Testis (tissue), 3 donors: ENCODE results near the gene VTCN1. TPM values are rescaled to one million over a fixed set of nuclear protein-coding genes. Genes with fewer than 3 reads are reported as not detected.
"Not testable (repeated sequence)": the region's sequence is repeated elsewhere in the genome, so short reads cannot be mapped to it uniquely, and the experiment has no call there.

ENCODE experiments used
- DNase-seq: peaks from one replicate; pipeline ENCODE4 v3.0.0-alpha.2; 2019
- H3K27ac ChIP-seq, 2 donors: fragments of 200-600 bp; sonication (generic); one replicate each; pipeline ENCODE4 v1.5.1; 2019
- H3K27me3 ChIP-seq: fragments of 200-600 bp; sonication (generic); one replicate; pipeline ENCODE4 v1.5.1; 2019
- H3K36me3 ChIP-seq: fragments of 200-600 bp; sonication (generic); one replicate; pipeline ENCODE4 v1.5.1; 2017; ENCODE audit warnings: low read depth; ENCODE audit errors: missing control alignments
- H3K4me1 ChIP-seq: fragments of 200-600 bp; sonication (generic); one replicate; pipeline ENCODE4 v1.5.1; 2019
- H3K4me3 ChIP-seq, 2 donors: fragments of 200-600 bp; sonication (generic); one replicate each; pipeline ENCODE4 v1.5.1; 2017 to 2019
- H3K9me3 ChIP-seq: fragments of 200-600 bp; sonication (generic); one replicate; pipeline ENCODE4 v1.5.1; 2017
- CTCF ChIP-seq, 3 experiments: fragments of 450-650 bp in 2 of 3; fragments of 200-600 bp in 1 of 3; sonication (generic) in 1 of 3; IDR thresholded peaks; one replicate each; pipeline ENCODE4 v1.5.1; 2016 to 2019; ENCODE audit warnings: antibody characterized with exemption in 3 of 3, mild to moderate bottlenecking in 2 of 3, moderate library complexity in 1 of 3
- POLR2A ChIP-seq: fragments of 450-650 bp; IDR thresholded peaks from one replicate; pipeline ENCODE4 v1.6.1; 2017; ENCODE audit warnings: antibody characterized with exemption, mild to moderate bottlenecking, moderate library complexity
- WGBS, 2 donors: methylation state at CpG; one replicate each; pipeline ENCODE4 v1.1.5; 2018; 5-methylcytosine and 5-hydroxymethylcytosine counted together
- intact Hi-C: fragments of 100-400 bp; cut with DNase I; formaldehyde crosslinking; loops from one replicate; pipeline ENCODE4 v1.15.1; 2023; ENCODE audit warnings: low total_unique reads
- polyA plus RNA-seq: library from polyadenylated mRNA; stranded (reverse); fragments of 350-450 nt; fragmentation: Illumina TruSeq; extraction: RNeasy Lipid Tissue Mini Kit (QIAGEN cat#74804); gene quantifications from one replicate; pipeline ENCODE4 v1.2.3, GENCODE V29; 2014; ENCODE audit warnings: low read depth, low replicate concordance; ENCODE audit not compliant: insufficient read depth
- total RNA-seq, 2 donors: library from RNA; depleted of rRNA; stranded (reverse); fragments of >200 nt; gene quantifications; one replicate each; pipeline ENCODE4 v1.2.3, GENCODE V29; 2016

The VTCN1 gene
- total and polyA plus RNA-seq, 3 donors from 2014 or later = 1.3 to 2.6 (median 1.9) TPM

DNA sequence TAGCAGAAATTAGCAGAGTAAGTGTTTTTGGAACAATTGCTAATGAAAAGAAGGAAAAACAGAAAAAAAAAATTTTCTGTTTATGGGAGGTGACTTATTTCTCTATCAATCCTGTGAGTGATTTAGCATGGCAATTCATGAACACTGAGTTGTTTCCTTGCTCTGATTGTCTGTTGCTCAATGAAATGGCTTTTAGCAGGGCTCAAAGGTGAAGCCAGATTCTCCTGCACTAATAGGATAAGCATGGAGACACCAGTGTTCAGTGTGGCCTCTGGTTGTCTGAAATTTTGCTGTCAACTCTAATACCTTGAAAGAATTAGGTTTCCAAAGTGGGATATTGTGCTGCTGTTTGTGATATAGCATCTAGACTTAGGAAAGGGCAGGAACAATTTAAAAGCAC lies 105.0 kb downstream of the VTCN1 start:
- H3K4me3 ChIP-seq = no peak overlapping the region
- intact Hi-C loops = no loop called here
- H3K36me3 ChIP-seq = no peaks in the 10 kb centered on the region
- H3K27me3 ChIP-seq = no peaks in the 10 kb centered on the region
- no peak overlapping the region for H3K27ac ChIP-seq
- no peak for TF ChIP-seq POLR2A
- no peak for TF ChIP-seq CTCF (IDR thresholded peaks at IDR 0.05)
- no peaks in the 10 kb centered on the region for H3K4me1 ChIP-seq
- H3K9me3 ChIP-seq = no peaks in the 10 kb centered on the region
- no peak for DNase-seq

GRCh38 chr1:117104986-117105385 lies 105.7 kb downstream of the VTCN1 start:
- WGBS, 2 donors = 76 to 87% methylated on average over 3 of the region's 3 CpGs

GRCh38 chr1:117101858-117102257 lies 108.9 kb downstream of the VTCN1 start:
- H3K9me3 ChIP-seq, intact Hi-C loops, H3K27ac ChIP-seq, H3K4me3 ChIP-seq, H3K4me1 ChIP-seq, DNase-seq, H3K27me3 ChIP-seq, H3K36me3 ChIP-seq: not testable (repeated sequence)
- WGBS, 2 donors = 98 to 100% methylated on average over 3 of the region's 3 CpGs

More at GRCh38 chr1:117104986-117105385, 105.7 kb downstream of the VTCN1 start:
- DNase-seq = no peak
- TF ChIP-seq POLR2A (no peak), CTCF (IDR thresholded peaks at IDR 0.05) (no peak)
- no peaks in the 10 kb centered on the region for H3K27me3 ChIP-seq
- no peaks in the 10 kb centered on the region for H3K9me3 ChIP-seq
- no peak overlapping the region for H3K27ac ChIP-seq
- no peak overlapping the region for H3K4me3 ChIP-seq
- intact Hi-C loops = no loop called here
- no peaks in the 10 kb centered on the region for H3K36me3 ChIP-seq
- H3K4me1 ChIP-seq = no peaks in the 10 kb centered on the region

- Histone ChIP-seq H3K36me3 (no peaks in the 10 kb centered on the region), H3K4me1 (no peaks in the 10 kb centered on the region), H3K4me3 (no peak overlapping the region), H3K9me3 (no peaks in the 10 kb centered on the region), H3K27me3 (no peaks in the 10 kb centered on the region), H3K27ac (no peak overlapping the region)
- no peak for DNase-seq
- TF ChIP-seq CTCF (IDR thresholded peaks at IDR 0.05) (no peak), POLR2A (no peak)
- WGBS, 2 donors = 84 to 89% methylated on average over 1 of the region's 1 CpG
- intact Hi-C loops = no loop called here
Observed at GRCh38 chr1:117101334-117101733, 109.4 kb downstream of the VTCN1 start.

- Histone ChIP-seq H3K4me3 (no peak overlapping the region), H3K27me3 (no peaks in the 10 kb centered on the region), H3K9me3 (no peaks in the 10 kb centered on the region), H3K36me3 (no peaks in the 10 kb centered on the region), H3K4me1 (no peaks in the 10 kb centered on the region), H3K27ac (no peak overlapping the region)
- intact Hi-C loops = no loop called here
- WGBS, 2 donors = 90 to 96% methylated on average over 4 of the region's 4 CpGs
- no peak for DNase-seq
- no peak for TF ChIP-seq POLR2A
- TF ChIP-seq CTCF (IDR thresholded peaks at IDR 0.05) = no peak
Observed at GRCh38 chr1:117098287-117098890, 112.3 kb downstream of the VTCN1 start.
